GM12865 (cell line): ENCODE results near the gene GRAMD1A.
"Not testable (repeated sequence)": the region's sequence is repeated elsewhere in the genome, so short reads cannot be mapped to it uniquely, and the experiment has no call there.

Experiments used
- DNase-seq: peaks from one replicate; pipeline ENCODE4 v3.0.0; 2010; ENCODE audit warnings: low read depth
- H3K4me3 ChIP-seq: 2 replicates; pipeline ENCODE4 v1.5.1; 2011; ENCODE audit warnings: mild to moderate bottlenecking, low read depth, low read length, control low read depth
- TF ChIP-seq, protein P1 (sequence below): IDR thresholded peaks from 2 replicates; pipeline ENCODE4 v1.5.1; 2011; ENCODE audit warnings: low read length, control low read depth, low read depth, inconsistent platforms; ENCODE audit not compliant: insufficient read depth; ENCODE audit errors: missing control alignments

GRAMD1A gene

DNA sequence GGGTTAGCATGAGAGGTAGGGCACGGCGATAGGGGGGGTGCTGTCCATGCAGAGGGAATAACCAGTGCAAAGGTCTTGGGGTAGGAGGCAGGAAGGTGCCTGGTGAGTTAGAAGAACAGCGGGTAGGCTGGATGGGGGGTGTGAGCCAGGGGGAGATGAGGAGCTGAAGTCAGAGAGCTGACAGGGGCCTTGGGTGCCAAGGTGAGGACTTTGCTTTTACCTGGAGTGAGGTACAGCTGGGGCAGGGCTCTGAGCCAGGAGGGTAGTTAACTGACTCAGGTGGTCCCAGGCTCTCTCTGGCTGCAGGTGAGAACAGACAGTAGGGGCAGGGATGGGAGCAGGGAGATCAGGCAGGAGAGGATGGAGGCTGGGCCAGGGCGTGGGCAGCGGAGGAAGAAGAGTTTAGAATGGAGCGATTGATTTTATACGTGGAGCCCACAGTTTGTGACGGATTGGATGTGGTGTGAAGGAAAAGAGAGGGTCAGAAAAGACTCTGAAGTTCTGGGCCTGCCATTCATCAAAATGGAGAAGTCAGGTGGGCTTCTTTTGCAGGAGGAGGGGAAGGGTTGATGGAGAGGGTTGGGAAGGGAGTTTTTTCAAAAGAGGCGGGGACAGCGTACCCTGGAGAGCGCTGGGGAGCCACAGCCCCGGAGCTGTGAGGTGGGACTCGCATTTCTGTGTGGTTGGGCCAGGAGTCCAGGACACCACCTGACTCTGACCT, 1.2 kb upstream of the GRAMD1A start:
- peak overlapping the region; percentile 94 for H3K4me3 ChIP-seq
- TF ChIP-seq, protein P1, sequence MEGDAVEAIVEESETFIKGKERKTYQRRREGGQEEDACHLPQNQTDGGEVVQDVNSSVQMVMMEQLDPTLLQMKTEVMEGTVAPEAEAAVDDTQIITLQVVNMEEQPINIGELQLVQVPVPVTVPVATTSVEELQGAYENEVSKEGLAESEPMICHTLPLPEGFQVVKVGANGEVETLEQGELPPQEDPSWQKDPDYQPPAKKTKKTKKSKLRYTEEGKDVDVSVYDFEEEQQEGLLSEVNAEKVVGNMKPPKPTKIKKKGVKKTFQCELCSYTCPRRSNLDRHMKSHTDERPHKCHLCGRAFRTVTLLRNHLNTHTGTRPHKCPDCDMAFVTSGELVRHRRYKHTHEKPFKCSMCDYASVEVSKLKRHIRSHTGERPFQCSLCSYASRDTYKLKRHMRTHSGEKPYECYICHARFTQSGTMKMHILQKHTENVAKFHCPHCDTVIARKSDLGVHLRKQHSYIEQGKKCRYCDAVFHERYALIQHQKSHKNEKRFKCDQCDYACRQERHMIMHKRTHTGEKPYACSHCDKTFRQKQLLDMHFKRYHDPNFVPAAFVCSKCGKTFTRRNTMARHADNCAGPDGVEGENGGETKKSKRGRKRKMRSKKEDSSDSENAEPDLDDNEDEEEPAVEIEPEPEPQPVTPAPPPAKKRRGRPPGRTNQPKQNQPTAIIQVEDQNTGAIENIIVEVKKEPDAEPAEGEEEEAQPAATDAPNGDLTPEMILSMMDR: no peak
- no peak for DNase-seq

DNA sequence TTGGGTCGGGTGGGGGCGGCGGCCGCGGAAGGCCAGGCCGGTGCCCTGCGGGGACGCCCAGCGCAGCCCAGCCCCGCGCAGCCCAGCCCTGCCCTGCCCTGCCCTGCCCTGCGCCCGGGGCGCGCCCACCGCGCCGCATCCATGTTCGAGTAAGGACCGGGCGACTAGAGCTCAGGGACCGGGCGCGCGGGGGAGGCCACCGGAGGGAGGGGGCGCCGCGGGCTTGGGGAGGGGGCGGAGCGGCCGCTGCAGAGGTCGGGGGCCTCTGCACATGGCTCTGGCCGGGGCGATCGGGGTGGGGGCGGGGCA, 169 bp downstream of the GRAMD1A start:
- TF ChIP-seq, protein P1: no peak
- no peak for DNase-seq
- H3K4me3 ChIP-seq: peak overlapping the region; percentile 77

DNA sequence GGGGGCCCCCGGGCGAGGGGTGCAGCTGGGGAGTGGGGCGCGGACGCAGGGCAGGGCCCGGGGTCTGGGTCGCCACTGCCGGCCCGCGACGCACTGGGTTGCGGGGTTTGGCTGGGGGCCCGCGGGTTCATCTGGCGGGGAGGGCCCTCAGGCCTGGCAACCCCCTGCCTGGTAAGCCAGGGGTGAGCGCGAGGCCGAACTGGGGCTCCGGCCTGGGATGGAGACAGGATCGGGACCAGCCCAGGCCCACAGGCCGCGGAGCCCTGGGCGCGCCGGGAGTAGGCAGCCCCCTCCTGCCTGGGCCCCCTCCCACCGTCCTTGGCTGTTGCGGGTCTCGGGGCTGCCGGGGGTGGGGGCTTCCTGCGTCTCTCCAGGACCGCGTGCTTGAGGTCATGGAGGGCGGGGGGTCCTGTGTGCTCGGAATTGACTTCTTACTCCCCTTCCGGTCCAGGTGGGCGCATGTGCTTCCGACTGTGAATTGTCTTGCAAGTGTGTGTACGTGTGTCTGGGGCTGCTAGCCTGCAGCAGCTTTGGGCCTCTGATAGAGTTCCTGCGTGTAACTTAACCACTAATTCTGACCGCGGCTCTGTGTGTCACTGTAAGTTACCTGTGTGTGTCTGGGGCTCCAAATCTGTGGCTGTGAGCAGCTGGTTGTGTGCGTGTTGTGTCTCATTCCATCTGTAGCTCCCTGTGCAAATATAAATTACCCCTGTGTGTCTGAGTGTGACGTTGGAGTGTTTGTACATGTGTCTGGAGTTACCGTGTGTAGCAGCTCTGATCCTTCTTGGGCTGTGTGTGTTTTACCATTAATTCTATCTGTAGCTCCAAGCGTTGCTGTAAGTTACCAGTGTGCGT, 751 bp downstream of the GRAMD1A start:
- peak; percentile 77 for DNase-seq
- TF ChIP-seq, protein P1: no peak
- H3K4me3 ChIP-seq: peak overlapping the region; percentile 77

DNA sequence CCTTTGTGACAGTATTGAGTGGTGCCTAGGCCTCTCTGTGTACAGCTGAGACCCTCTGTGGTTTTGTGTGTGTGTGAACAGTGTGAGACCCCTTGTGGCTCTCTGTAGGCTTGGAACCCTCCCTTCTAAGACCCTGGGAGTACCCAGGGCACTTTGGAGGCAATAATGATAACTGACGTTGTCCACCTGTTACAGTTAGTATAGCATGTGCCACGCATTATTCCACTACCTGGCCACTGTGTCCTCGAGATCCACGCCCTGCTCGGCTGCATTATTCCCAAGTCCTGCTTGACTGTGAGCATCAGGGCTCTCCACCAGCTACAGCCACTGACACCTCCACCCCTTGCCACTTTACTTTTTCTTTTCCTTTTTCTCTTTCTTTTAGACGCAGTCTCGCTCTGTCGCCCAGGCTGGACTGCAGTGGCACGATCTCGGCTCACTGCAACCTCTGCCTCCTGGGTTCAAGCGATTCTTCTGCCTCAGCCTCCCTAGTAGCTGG, 2.0 kb downstream of the GRAMD1A start:
- no peak for DNase-seq

DNA sequence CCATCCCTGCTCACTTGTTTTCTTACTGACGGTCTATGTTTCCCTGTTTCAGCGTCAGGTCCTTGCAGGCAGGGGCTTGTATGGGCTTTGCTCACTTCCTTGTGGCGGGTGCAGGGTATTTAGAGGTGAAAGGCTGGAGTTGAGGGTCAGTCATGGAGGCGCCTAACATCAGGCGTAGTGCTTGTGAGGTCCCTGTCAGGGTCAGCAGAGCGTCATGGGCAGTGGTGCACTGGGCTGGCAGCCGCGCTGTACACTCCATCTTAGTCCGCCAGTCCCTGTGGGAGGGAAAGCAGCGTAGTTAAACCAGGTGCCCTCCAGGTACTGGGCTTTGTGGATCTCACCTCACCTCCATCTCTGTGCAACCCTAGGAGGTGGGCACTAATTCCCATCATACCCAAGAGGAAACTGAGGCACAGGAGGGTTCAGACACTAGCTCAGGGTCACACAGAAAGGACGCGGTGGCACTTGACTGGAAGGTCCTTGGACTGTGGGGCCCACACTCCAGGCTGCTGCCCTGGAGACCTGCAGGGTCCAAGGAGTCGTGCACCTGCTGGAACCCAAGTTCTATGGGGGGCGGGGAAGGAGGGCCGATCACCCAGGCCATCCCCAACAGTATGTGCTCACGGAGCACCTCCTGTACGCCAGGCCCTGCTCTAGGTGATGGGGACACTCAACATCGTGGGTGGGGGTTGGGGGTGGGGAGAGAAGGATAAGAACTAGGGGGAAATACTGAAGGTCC, 4.6 kb downstream of the GRAMD1A start:
- no peak for DNase-seq
- TF ChIP-seq, protein P1: no peak

More for the DNA sequence above, 2.0 kb downstream of the GRAMD1A start:
- H3K4me3 ChIP-seq: no peak overlapping the region
- TF ChIP-seq, protein P1: no peak

DNA sequence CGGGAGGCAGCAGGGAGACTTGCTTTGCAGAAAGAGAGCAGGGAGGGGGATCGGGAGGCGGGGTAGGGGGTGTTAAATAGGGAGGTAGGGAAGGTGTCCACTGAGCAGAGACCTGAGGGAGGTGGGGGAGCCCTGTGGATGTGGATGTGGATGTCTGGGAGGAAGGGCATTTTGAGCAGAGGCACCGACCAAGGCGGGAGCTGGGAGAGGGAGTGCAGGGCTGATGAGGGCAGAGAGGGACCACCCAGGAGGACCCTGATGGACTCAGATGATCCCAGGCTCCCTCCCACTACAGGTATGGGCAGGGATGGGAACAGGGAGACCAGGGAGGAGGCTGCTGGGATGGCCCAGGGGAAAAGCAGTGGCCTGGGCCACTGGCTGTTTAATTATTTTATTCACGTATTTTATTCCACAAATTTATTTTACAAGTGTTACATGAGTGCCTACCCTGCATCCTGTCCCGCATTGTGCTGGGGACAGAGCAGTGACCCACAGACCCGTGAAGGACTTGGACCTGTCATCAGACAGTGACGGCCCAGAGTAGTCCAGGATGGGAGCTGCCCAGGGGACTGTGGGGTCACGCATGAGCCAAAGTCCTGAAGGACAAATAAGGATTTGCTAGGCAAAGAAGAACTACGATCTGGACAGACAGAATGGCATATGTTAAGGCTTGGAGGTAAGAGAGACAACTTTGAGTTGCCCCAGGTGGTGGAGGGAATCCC, 5.3 kb downstream of the GRAMD1A start:
- TF ChIP-seq, protein P1: no peak
- DNase-seq: no peak
- no peak overlapping the region for H3K4me3 ChIP-seq

More for the DNA sequence above, 4.6 kb downstream of the GRAMD1A start:
- H3K4me3 ChIP-seq: no peak overlapping the region

DNA sequence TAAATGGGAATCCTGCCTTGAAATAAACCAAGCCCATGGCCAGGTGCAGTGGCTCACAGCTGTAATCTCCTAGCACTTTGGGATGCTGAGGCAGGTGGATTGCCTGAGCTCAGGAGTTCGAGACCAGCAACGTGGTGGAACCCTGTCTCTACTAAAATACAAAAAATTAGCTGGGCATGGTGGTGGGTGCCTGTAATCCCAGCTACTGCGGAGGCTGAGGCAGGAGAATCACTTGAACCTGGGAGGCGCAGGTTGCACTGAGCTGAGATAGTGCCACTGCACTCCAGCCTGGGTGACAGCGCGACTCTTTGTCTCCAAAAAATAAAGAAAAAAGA, 5.9 kb downstream of the GRAMD1A start:
- not testable (repeated sequence) for H3K4me3 ChIP-seq, DNase-seq
